GM12892 (cell line): Measurements from ENCODE around the gene FAM90A26.
"Not testable (repeated sequence)": the region's sequence is repeated elsewhere in the genome, so short reads cannot be mapped to it uniquely, and the experiment has no call there.

Source experiments
- POLR2A ChIP-seq: IDR thresholded peaks from 2 replicates; pipeline ENCODE4 v1.6.1; 2011; ENCODE audit warnings: low read depth, low read length, control low read depth
- POLR2AphosphoS5 ChIP-seq: IDR thresholded peaks from 2 replicates; pipeline ENCODE4 v1.6.1; 2011; ENCODE audit warnings: low read depth, low read length, control low read depth
- TAF1 ChIP-seq: IDR thresholded peaks from 2 replicates; pipeline ENCODE4 v1.6.1; 2011; ENCODE audit warnings: low read depth, mild to moderate bottlenecking, control low read depth, low read length, borderline replicate concordance

GRCh38 chr4:9153571-9154157 lies 16.5 kb upstream of the FAM90A26 start:
- not testable (repeated sequence) for TF ChIP-seq POLR2AphosphoS5, POLR2A, TAF1
